Esophagus muscularis mucosa (tissue), 4 donors: ENCODE data around the gene TMEM40. TPM values are rescaled to one million over a fixed set of nuclear protein-coding genes. Genes with fewer than 3 reads are reported as not detected.
A peak's percentile ranks its signal among the peaks of the same experiment; 100 is the strongest.

Experiments
- DNase-seq: peaks from one replicate; pipeline ENCODE4 v3.0.0-alpha.2; 2017; ENCODE audit errors: extremely low spot score
- H3K27ac ChIP-seq, 4 donors: fragments of 200-600 bp; sonication (generic); replicated peaks in 1 of 4; 1 replicate in 3 of 4; 2 replicates in 1 of 4; pipeline ENCODE4 v1.5.1; 2016 to 2019; ENCODE audit warnings: mild to moderate bottlenecking in 1 of 4
- H3K27me3 ChIP-seq, 4 donors: fragments of 200-600 bp; sonication (generic); one replicate each; pipeline versions ENCODE4 v1.5.1 to v1.6.0; 2016 to 2019
- H3K36me3 ChIP-seq, 4 donors: fragments of 200-600 bp; sonication (generic); one replicate each; pipeline ENCODE4 v1.5.1; 2016 to 2019
- H3K4me1 ChIP-seq, 4 donors: fragments of 200-600 bp; sonication (generic); one replicate each; pipeline ENCODE4 v1.5.1; 2016 to 2019
- H3K4me3 ChIP-seq, 4 donors: fragments of 200-600 bp; sonication (generic); 1 replicate in 2 of 4; 2 replicates in 2 of 4; pipeline ENCODE4 v1.5.1; 2016 to 2019; ENCODE audit warnings: mild to moderate bottlenecking in 4 of 4, moderate library complexity in 1 of 4
- H3K9me3 ChIP-seq, 4 donors: fragments of 200-600 bp; sonication (generic); 1 replicate in 3 of 4; 2 replicates in 1 of 4; pipeline ENCODE4 v1.5.1; 2016 to 2019
- CTCF ChIP-seq, 3 experiments: fragments of 200-600 bp in 2 of 3; fragments of 450-650 bp in 1 of 3; sonication (generic) in 2 of 3; IDR thresholded peaks; one replicate each; pipeline ENCODE4 v1.5.1; 2017 to 2019; ENCODE audit warnings: antibody characterized with exemption in 3 of 3, mild to moderate bottlenecking in 2 of 3, moderate library complexity in 1 of 3
- EP300 ChIP-seq: sonication (generic); formaldehyde crosslinking; IDR thresholded peaks from one replicate; pipeline ENCODE4 v1.6.1; 2017; ENCODE audit warnings: antibody characterized with exemption
- POLR2A ChIP-seq: fragments of 450-650 bp; IDR thresholded peaks from one replicate; pipeline ENCODE4 v1.6.1; 2017; ENCODE audit warnings: antibody characterized with exemption, moderate library complexity, mild to moderate bottlenecking, low read depth
- POLR2AphosphoS5 ChIP-seq, 2 donors: sonication (generic); formaldehyde crosslinking; IDR thresholded peaks; one replicate each; pipeline ENCODE4 v1.6.1; 2017; ENCODE audit warnings: antibody characterized with exemption in 2 of 2
- WGBS: methylation state at CpG from one replicate; pipeline ENCODE4 v1.1.5; 2018; 5-methylcytosine and 5-hydroxymethylcytosine counted together
- intact Hi-C: fragments of 100-400 bp; cut with DNase I; formaldehyde crosslinking; loops from one replicate; pipeline ENCODE4 v1.15.1; 2023
- total RNA-seq, 4 donors: library from RNA; depleted of rRNA; stranded (reverse); fragments of >200 nt; gene quantifications; one replicate each; pipeline versions ENCODE4 v1.1.0 to v1.2.1, GENCODE V29; 2016

TMEM40 gene
- total RNA-seq, 4 donors from 2014 or later = not detected

GRCh38 chr3:12709334-12709733 lies 49.7 kb downstream of the TMEM40 start:
- intact Hi-C loops = loop anchor here (5.0 kb wide), 1 partner anchor 133 kb away; the partner anchor contains the start of gene RPL32
- Histone ChIP-seq H3K4me1 (peaks cover 0 to 3% (median 0%) of the 10 kb centered on the region in 4 donors), H3K36me3 (no peaks in the 10 kb centered on the region), H3K9me3 (no peaks in the 10 kb centered on the region), H3K4me3 (no peak overlapping the region), H3K27me3 (no peaks in the 10 kb centered on the region), H3K27ac (no peak overlapping the region)
- DNase-seq = no peak
- 100% methylated on average over 3 of the region's 3 CpGs for WGBS
- no peak for TF ChIP-seq EP300
- no peak for TF ChIP-seq CTCF (IDR thresholded peaks at IDR 0.05)
- no peak for TF ChIP-seq POLR2AphosphoS5 (IDR thresholded peaks at IDR 0.05)
- TF ChIP-seq POLR2A = no peak

GRCh38 chr3:12708584-12709192 lies 50.4 kb downstream of the TMEM40 start:
- Histone ChIP-seq H3K4me1 (peaks cover 0 to 3% (median 0%) of the 10 kb centered on the region in 4 donors), H3K9me3 (no peaks in the 10 kb centered on the region), H3K4me3 (no peak overlapping the region), H3K36me3 (no peaks in the 10 kb centered on the region), H3K27ac (no peak overlapping the region), H3K27me3 (no peaks in the 10 kb centered on the region)
- DNase-seq = no peak
- TF ChIP-seq CTCF (IDR thresholded peaks at IDR 0.05) (peak in 2 of 3 experiments; percentile 9), EP300 (no peak)
- 58% methylated on average over 4 of the region's 6 CpGs for WGBS
- intact Hi-C loops = loop anchor here (5.0 kb wide), 1 partner anchor 134 kb away; the partner anchor contains the start of gene RPL32

GRCh38 chr3:12707449-12707848 lies 51.6 kb downstream of the TMEM40 start:
- no peak for DNase-seq
- H3K27ac ChIP-seq = no peak overlapping the region
- intact Hi-C loops = loop anchor here (5.0 kb wide), 1 partner anchor 135 kb away; the partner anchor contains the start of gene RPL32
- peaks cover 0 to 3% (median 0%) of the 10 kb centered on the region in 4 donors for H3K4me1 ChIP-seq
- H3K36me3 ChIP-seq = no peaks in the 10 kb centered on the region
- H3K9me3 ChIP-seq = no peaks in the 10 kb centered on the region
- no CpG with 5 or more reads among the region's 2 CpGs for WGBS
- H3K4me3 ChIP-seq = no peak overlapping the region
- TF ChIP-seq CTCF (IDR thresholded peaks at IDR 0.05) (no peak), POLR2AphosphoS5 (IDR thresholded peaks at IDR 0.05) (no peak), EP300 (no peak), POLR2A (no peak)
- H3K27me3 ChIP-seq = no peaks in the 10 kb centered on the region

- Histone ChIP-seq H3K4me3 (no peak overlapping the region), H3K27me3 (no peaks in the 10 kb centered on the region), H3K4me1 (peaks cover 0 to 3% (median 0%) of the 10 kb centered on the region in 4 donors), H3K9me3 (no peaks in the 10 kb centered on the region), H3K36me3 (no peaks in the 10 kb centered on the region), H3K27ac (no peak overlapping the region)
- 93% methylated on average over 2 of the region's 2 CpGs for WGBS
- intact Hi-C loops = loop anchor here (5.0 kb wide), 1 partner anchor 136 kb away; the partner anchor contains the start of gene RPL32
- DNase-seq = no peak
- TF ChIP-seq CTCF (IDR thresholded peaks at IDR 0.05) = peak; percentile 31 to 77 (median 36)
- TF ChIP-seq POLR2AphosphoS5 (IDR thresholded peaks at IDR 0.05) = no peak
These were observed 52.4 kb downstream of the TMEM40 start for GRCh38 chr3:12706504-12707253.
